ENCODE data around the gene SLC25A38. TPM values are rescaled to one million over a fixed set of nuclear protein-coding genes. Genes with fewer than 3 reads are reported as not detected.

SLC25A38 gene
- total RNA-seq, 1 donor from 2014 or later = 34.4 TPM

DNA sequence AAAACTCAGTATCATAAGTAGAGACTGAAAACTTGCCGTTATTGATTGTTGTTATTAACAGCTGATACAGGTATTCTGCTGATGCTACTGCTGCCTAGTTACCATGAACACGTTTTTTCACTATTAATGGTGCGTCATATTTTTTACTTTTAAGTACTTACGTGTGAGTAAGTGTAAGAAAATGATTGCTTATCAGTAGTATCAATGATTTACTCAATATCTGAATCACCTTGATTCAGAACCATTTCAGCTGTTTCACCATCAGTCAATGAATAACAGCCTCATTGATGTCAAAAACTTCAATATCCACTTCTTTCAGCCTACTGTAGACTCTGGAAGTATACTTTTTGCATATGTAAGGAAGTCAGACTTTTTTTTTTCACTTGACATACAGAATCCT is 49.0 kb upstream of the SLC25A38 start:
- Histone ChIP-seq H2AFZ (ENCODE audit: low read depth, low read length) (no peak overlapping the region), H3K4me1 (ENCODE audit: insufficient read depth, low read length) (no peaks in the 10 kb centered on the region), H3K4me3 (ENCODE audit: insufficient read depth, low read depth, low read length) (no peak overlapping the region), H3K9me3 (ENCODE audit: insufficient read depth, low read depth, low read length) (no peaks in the 10 kb centered on the region), H3K4me2 (ENCODE audit: low read length) (no peak overlapping the region), H4K20me1 (ENCODE audit: insufficient read depth, low read length) (no peaks in the 10 kb centered on the region), H3K9ac (ENCODE audit: low read length) (no peak overlapping the region), H3K27ac (ENCODE audit: low read depth, low read length) (no peak overlapping the region), H3K36me3 (ENCODE audit: insufficient read depth, low read length) (no peaks in the 10 kb centered on the region), H3K27me3 (ENCODE audit: insufficient read depth, low read length) (no peaks in the 10 kb centered on the region), H3K79me2 (ENCODE audit: insufficient read depth, low read length) (no peaks in the 10 kb centered on the region)
- Mint-ChIP-seq H3K36me3 (ENCODE audit: low read depth, unreplicated experiment) (no peaks in the 10 kb centered on the region), H3K27ac (ENCODE audit: unreplicated experiment) (no peak overlapping the region), H3K27me3 (ENCODE audit: low read depth, unreplicated experiment) (no peaks in the 10 kb centered on the region), H3K4me3 (ENCODE audit: unreplicated experiment) (no peak overlapping the region), H3K9me3 (ENCODE audit: unreplicated experiment) (no peaks in the 10 kb centered on the region), H3K4me1 (ENCODE audit: low read depth, unreplicated experiment) (no peaks in the 10 kb centered on the region)
- FAIRE-seq (no peak), DNase-seq (ENCODE audit: low read depth) (no peak)
- TF ChIP-seq, protein P1, sequence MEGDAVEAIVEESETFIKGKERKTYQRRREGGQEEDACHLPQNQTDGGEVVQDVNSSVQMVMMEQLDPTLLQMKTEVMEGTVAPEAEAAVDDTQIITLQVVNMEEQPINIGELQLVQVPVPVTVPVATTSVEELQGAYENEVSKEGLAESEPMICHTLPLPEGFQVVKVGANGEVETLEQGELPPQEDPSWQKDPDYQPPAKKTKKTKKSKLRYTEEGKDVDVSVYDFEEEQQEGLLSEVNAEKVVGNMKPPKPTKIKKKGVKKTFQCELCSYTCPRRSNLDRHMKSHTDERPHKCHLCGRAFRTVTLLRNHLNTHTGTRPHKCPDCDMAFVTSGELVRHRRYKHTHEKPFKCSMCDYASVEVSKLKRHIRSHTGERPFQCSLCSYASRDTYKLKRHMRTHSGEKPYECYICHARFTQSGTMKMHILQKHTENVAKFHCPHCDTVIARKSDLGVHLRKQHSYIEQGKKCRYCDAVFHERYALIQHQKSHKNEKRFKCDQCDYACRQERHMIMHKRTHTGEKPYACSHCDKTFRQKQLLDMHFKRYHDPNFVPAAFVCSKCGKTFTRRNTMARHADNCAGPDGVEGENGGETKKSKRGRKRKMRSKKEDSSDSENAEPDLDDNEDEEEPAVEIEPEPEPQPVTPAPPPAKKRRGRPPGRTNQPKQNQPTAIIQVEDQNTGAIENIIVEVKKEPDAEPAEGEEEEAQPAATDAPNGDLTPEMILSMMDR (IDR thresholded peaks at IDR 0.05; ENCODE audit: insufficient read depth, low read depth, low read length) = no peak
- TF ChIP-seq EZH2 (IDR thresholded peaks at IDR 0.05; ENCODE audit: insufficient read depth, low read length) = no peak

DNA sequence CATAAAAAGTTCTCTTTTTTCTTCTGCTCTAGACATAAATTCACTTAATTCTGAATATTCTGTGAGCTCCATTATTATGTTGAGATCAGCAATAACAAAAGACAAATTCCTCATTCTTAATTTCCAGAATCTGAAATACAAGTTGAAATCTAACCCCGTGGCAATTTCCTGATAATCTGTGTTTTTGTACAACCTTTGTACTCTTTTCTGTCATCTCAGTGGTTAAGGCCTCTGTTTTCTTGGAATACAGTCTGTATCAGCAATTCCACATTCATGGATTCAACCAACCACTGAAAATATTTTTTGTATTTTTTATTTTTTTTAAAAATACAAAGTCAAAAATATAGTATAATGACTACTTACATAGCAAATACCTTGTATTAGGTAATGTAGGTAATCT is 45.0 kb upstream of the SLC25A38 start:
- Histone ChIP-seq H3K4me3 (ENCODE audit: insufficient read depth, low read depth, low read length) (no peak overlapping the region), H3K27me3 (ENCODE audit: insufficient read depth, low read length) (no peaks in the 10 kb centered on the region), H3K79me2 (ENCODE audit: insufficient read depth, low read length) (no peaks in the 10 kb centered on the region), H3K4me2 (ENCODE audit: low read length) (no peak overlapping the region), H3K9ac (ENCODE audit: low read length) (no peak overlapping the region), H3K9me3 (ENCODE audit: insufficient read depth, low read depth, low read length) (no peaks in the 10 kb centered on the region), H3K36me3 (ENCODE audit: insufficient read depth, low read length) (no peaks in the 10 kb centered on the region), H3K4me1 (ENCODE audit: insufficient read depth, low read length) (no peaks in the 10 kb centered on the region), H3K27ac (ENCODE audit: low read depth, low read length) (no peak overlapping the region), H2AFZ (ENCODE audit: low read depth, low read length) (no peak overlapping the region), H4K20me1 (ENCODE audit: insufficient read depth, low read length) (no peaks in the 10 kb centered on the region)
- Mint-ChIP-seq H3K27me3 (ENCODE audit: low read depth, unreplicated experiment) (no peaks in the 10 kb centered on the region), H3K4me1 (ENCODE audit: low read depth, unreplicated experiment) (no peaks in the 10 kb centered on the region), H3K27ac (ENCODE audit: unreplicated experiment) (no peak overlapping the region), H3K4me3 (ENCODE audit: unreplicated experiment) (no peak overlapping the region), H3K36me3 (ENCODE audit: low read depth, unreplicated experiment) (no peaks in the 10 kb centered on the region), H3K9me3 (ENCODE audit: unreplicated experiment) (no peaks in the 10 kb centered on the region)
- DNase-seq (ENCODE audit: low read depth) = no peak
- FAIRE-seq = no peak
- TF ChIP-seq, protein P1 (IDR thresholded peaks at IDR 0.05; ENCODE audit: insufficient read depth, low read depth, low read length) = no peak
- no peak for TF ChIP-seq EZH2 (IDR thresholded peaks at IDR 0.05; ENCODE audit: insufficient read depth, low read length)

DNA sequence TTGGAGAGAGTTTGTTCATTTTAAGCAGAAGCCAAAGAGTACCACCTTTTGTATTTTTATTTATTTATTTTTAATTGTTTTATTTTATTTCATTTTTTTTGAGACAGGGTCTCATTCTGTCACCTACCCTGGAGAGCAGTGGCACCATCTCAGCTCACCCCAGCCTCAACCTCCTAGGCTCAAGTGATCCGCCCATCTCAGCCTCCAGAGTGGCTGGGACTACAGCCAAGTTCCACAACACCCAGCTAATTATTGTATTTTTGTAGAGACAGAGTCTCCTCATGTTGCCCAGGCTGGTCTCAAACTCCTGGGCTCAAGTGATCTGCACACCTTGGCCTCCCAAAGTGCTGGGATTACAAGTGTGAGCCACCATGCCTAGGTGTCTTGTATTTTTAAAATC is 44.1 kb upstream of the SLC25A38 start:
- Histone ChIP-seq H4K20me1 (ENCODE audit: insufficient read depth, low read length) (no peaks in the 10 kb centered on the region), H3K4me3 (ENCODE audit: insufficient read depth, low read depth, low read length) (no peak overlapping the region), H3K4me1 (ENCODE audit: insufficient read depth, low read length) (no peaks in the 10 kb centered on the region), H3K36me3 (ENCODE audit: insufficient read depth, low read length) (no peaks in the 10 kb centered on the region), H3K27ac (ENCODE audit: low read depth, low read length) (no peak overlapping the region), H3K4me2 (ENCODE audit: low read length) (no peak overlapping the region), H3K9me3 (ENCODE audit: insufficient read depth, low read depth, low read length) (no peaks in the 10 kb centered on the region), H3K27me3 (ENCODE audit: insufficient read depth, low read length) (no peaks in the 10 kb centered on the region), H3K79me2 (ENCODE audit: insufficient read depth, low read length) (no peaks in the 10 kb centered on the region), H2AFZ (ENCODE audit: low read depth, low read length) (no peak overlapping the region), H3K9ac (ENCODE audit: low read length) (no peak overlapping the region)
- Mint-ChIP-seq H3K4me1 (ENCODE audit: low read depth, unreplicated experiment) (no peaks in the 10 kb centered on the region), H3K27me3 (ENCODE audit: low read depth, unreplicated experiment) (no peaks in the 10 kb centered on the region), H3K27ac (ENCODE audit: unreplicated experiment) (no peak overlapping the region), H3K9me3 (ENCODE audit: unreplicated experiment) (no peaks in the 10 kb centered on the region), H3K4me3 (ENCODE audit: unreplicated experiment) (no peak overlapping the region), H3K36me3 (ENCODE audit: low read depth, unreplicated experiment) (no peaks in the 10 kb centered on the region)
- FAIRE-seq = no peak
- no peak for DNase-seq (ENCODE audit: low read depth)
- TF ChIP-seq, protein P1 (IDR thresholded peaks at IDR 0.05; ENCODE audit: insufficient read depth, low read depth, low read length) = no peak
- no peak for TF ChIP-seq EZH2 (IDR thresholded peaks at IDR 0.05; ENCODE audit: insufficient read depth, low read length)
